ENCODE data around the gene SHISA2. TPM values are rescaled to one million over a fixed set of nuclear protein-coding genes. Genes with fewer than 3 reads are reported as not detected.

The SHISA2 gene
- 5.5 and 10.5 TPM in 2 replicates for total RNA-seq

GRCh38 chr13:26051657-26052311, at the start of gene SHISA2:
TSS of gene SHISA2 (minus strand) at chr13:26052016. CDS start at chr13:26050975, 1,041 bp downstream.

Other genes starting within 250 kb of the SHISA2 start
- 55.1 and 56.7 TPM in 2 replicates for gene RNF6, start 170.3 kb upstream of the SHISA2 start, total RNA-seq
- 19.7 and 21.9 TPM in 2 replicates for gene CDK8, start 202.1 kb upstream of the SHISA2 start, total RNA-seq